GM12878 (cell line): ENCODE results near the gene NPAS3. TPM values are rescaled to one million over a fixed set of nuclear protein-coding genes. Genes with fewer than 3 reads are reported as not detected.

Experiments
- ATAC-seq: fragments of 200-7000 bp; cut with Tn5 transposase; 3 replicates; pipeline ENCODE4 v1.9.1; 2020; ENCODE audit warnings: mild to moderate bottlenecking, moderate library complexity
- BruUV-seq: library from RNA; stranded (reverse); fragments of 400-500 nt; replicated peaks from 2 replicates; lab custom pipeline; 2021; lab: Mats Ljungman, UMichigan
- CTCF ChIA-PET: fragments of 300-600 bp; sonication (Branson Sonifier 250); formaldehyde crosslinking; extraction: SDS; loops from one replicate; lab custom pipeline; 2021; ENCODE audit warnings: inconsistent platforms; lab: Yijun Ruan, JAX
- POLR2A ChIA-PET: fragments of 350-600 bp; formaldehyde crosslinking; extraction: SDS; loops from one replicate; lab custom pipeline; 2021; ENCODE audit warnings: inconsistent platforms; lab: Charles Lee
- RAD21 ChIA-PET: fragments of 300-600 bp; sonication (Branson Sonifier 250); formaldehyde crosslinking; loops from one replicate; lab custom pipeline; 2023; ENCODE audit warnings: antibody characterized with exemption; ENCODE audit not compliant: unreplicated experiment; lab: Charles Lee
- SMC1A ChIA-PET: fragments of 300-600 bp; sonication (Branson Sonifier 250); formaldehyde crosslinking; loops from one replicate; lab custom pipeline; 2023; ENCODE audit not compliant: unreplicated experiment, uncharacterized antibody; lab: Charles Lee
- DNase-seq: peaks from one replicate; pipeline ENCODE4 v3.0.0-alpha.2; 2011; ENCODE audit warnings: low read depth, low spot score
- FAIRE-seq: peaks from 3 replicates; lab custom pipeline; 2011; peaks lifted over from hg19 to GRCh38; lab: Jason Lieb, UNC
- H2AFZ ChIP-seq: 2 replicates; pipeline ENCODE4 v1.6.0; 2011; ENCODE audit warnings: low read depth, low read length, control low read depth; ENCODE audit not compliant: control insufficient read depth
- H3K27ac ChIP-seq: 2 replicates; pipeline ENCODE4 v1.5.1; 2011; ENCODE audit warnings: control low read depth; ENCODE audit not compliant: control insufficient read depth, insufficient read depth
- H3K27me3 ChIP-seq, 2 experiments: replicated peaks in 1 of 2; 2 replicates each; pipeline versions ENCODE4 v1.6.0 to v1.6.1; 2011; ENCODE audit warnings: low read length in 1 of 2; ENCODE audit not compliant: control insufficient read depth in 2 of 2, insufficient read depth in 2 of 2
- H3K36me3 ChIP-seq, 2 experiments: 2 replicates each; pipeline ENCODE4 v1.5.1; 2011; ENCODE audit warnings: low read length in 1 of 2; ENCODE audit not compliant: control insufficient read depth in 2 of 2, insufficient read depth in 2 of 2
- H3K4me1 ChIP-seq: 2 replicates; pipeline ENCODE4 v1.6.1; 2011; ENCODE audit warnings: mild to moderate bottlenecking, low read length, moderate library complexity, mixed read lengths; ENCODE audit not compliant: control insufficient read depth, insufficient read depth
- H3K4me2 ChIP-seq: 2 replicates; pipeline ENCODE4 v1.6.0; 2011; ENCODE audit warnings: control low read depth; ENCODE audit not compliant: control insufficient read depth, insufficient read depth
- H3K4me3 ChIP-seq: fragments of 200-600 bp; sonication (generic); 2 replicates; pipeline ENCODE4 v1.5.1; 2016
- H3K79me2 ChIP-seq: 2 replicates; pipeline ENCODE4 v1.6.0; 2011; ENCODE audit warnings: low read length; ENCODE audit not compliant: control insufficient read depth, insufficient read depth
- H3K9ac ChIP-seq: 2 replicates; pipeline ENCODE4 v1.8.0; 2011; ENCODE audit warnings: low read length, control low read depth, mixed read lengths; ENCODE audit not compliant: control insufficient read depth, insufficient read depth
- H3K9me3 ChIP-seq: replicated peaks from 3 replicates; pipeline ENCODE4 v1.5.1; 2011; ENCODE audit warnings: mild to moderate bottlenecking, low read length; ENCODE audit not compliant: control insufficient read depth, insufficient read depth
- H4K20me1 ChIP-seq: 2 replicates; pipeline ENCODE4 v1.6.0; 2011; ENCODE audit not compliant: control insufficient read depth, insufficient read depth
- CHD4 ChIP-seq: fragments of 200-600 bp; sonication (generic); IDR thresholded peaks from 2 replicates; pipeline ENCODE4 v1.6.1; 2016; ENCODE audit warnings: mild to moderate bottlenecking
- FOS ChIP-seq: IDR thresholded peaks from 3 replicates; pipeline ENCODE4 v1.6.1; 2011; ENCODE audit warnings: borderline replicate concordance; ENCODE audit not compliant: insufficient read length; ENCODE audit errors: extremely low read depth
- IRF4 ChIP-seq: IDR thresholded peaks from 2 replicates; pipeline ENCODE4 v1.6.1; 2011; ENCODE audit warnings: low read depth, low read length
- JUND ChIP-seq: IDR thresholded peaks from 2 replicates; pipeline ENCODE4 v1.6.1; 2012; ENCODE audit warnings: low read depth, mild to moderate bottlenecking, low read length, improper control_type of control experiment, moderate library complexity
- NFYA ChIP-seq: IDR thresholded peaks from 2 replicates; pipeline ENCODE4 v1.6.1; 2011; ENCODE audit warnings: low read depth, mild to moderate bottlenecking, low read length, improper control_type of control experiment, borderline replicate concordance
- RBBP5 ChIP-seq: fragments of 200-600 bp; sonication (generic); conservative IDR thresholded peaks from 2 replicates; pipeline ENCODE4 v1.6.1; 2016
- SMAD5 ChIP-seq: IDR thresholded peaks from 2 replicates; pipeline ENCODE4 v1.6.1; 2016; ENCODE audit warnings: antibody characterized with exemption, low read depth
- SP1 ChIP-seq: IDR thresholded peaks from one replicate; pipeline ENCODE4 v1.6.1; 2011; ENCODE audit warnings: low read depth, low read length
- SUZ12 ChIP-seq: fragments of 200-600 bp; sonication (generic); IDR thresholded peaks from one replicate; pipeline ENCODE4 v1.6.1; 2018; ENCODE audit warnings: antibody characterized with exemption, mild to moderate bottlenecking; ENCODE audit not compliant: unreplicated experiment
- TAF1 ChIP-seq: IDR thresholded peaks from 2 replicates; pipeline ENCODE4 v1.6.1; 2011; ENCODE audit warnings: mild to moderate bottlenecking, low read depth, low read length, borderline replicate concordance
- TCF3 ChIP-seq: IDR thresholded peaks from 2 replicates; pipeline ENCODE4 v1.6.1; 2012; ENCODE audit warnings: low read depth, mild to moderate bottlenecking, low read length, borderline replicate concordance; ENCODE audit not compliant: insufficient read depth
- WGBS: methylation state at CpG from one replicate; pipeline ENCODE4 v1.1.6; 2016; ENCODE audit warnings: low lambda C conversion rate; ENCODE audit not compliant: insufficient replicate concordance, insufficient coverage; ENCODE audit errors: missing lambda C conversion rate; 5-methylcytosine and 5-hydroxymethylcytosine counted together
- in situ Hi-C: fragments of 300-500 bp; cut with MboI; formaldehyde crosslinking; loops from 9 replicates; pipeline ENCODE4 v1.14.3; 2018; ENCODE audit warnings: mixed read lengths
- intact Hi-C: fragments of 100-400 bp; cut with micrococcal nuclease; formaldehyde crosslinking; loops from one replicate; pipeline ENCODE4 v1.14.2; 2022; ENCODE audit not compliant: unreplicated experiment
- polyA plus RNA-seq, 11 experiments: library from polyadenylated mRNA; depleted of rRNA in 4 of 11; unstranded in 6 of 11; stranded (reverse) in 5 of 11; fragments of >200 nt; fragmentation: Nextera tagmentation in 4 of 11; fragmentation: Illumina TruSeq in 1 of 11; extraction: Ambion mirVana in 4 of 11; extraction: Trizol in 1 of 11; gene quantifications; 1 replicate in 1 of 11; 2 replicates in 10 of 11; pipeline versions ENCODE4 v1.2.1 to v1.2.3, GENCODE V29; 2011 to 2016; ENCODE audit warnings: inconsistent platforms in 2 of 11, missing spikeins in 2 of 11, low read depth in 1 of 11
- total RNA-seq, 4 experiments: library from RNA; depleted of rRNA in 3 of 4; stranded (reverse); fragments of >200 nt in 3 of 4; fragmentation: Illumina TruSeq in 1 of 4; extraction: Trizol in 1 of 4; gene quantifications; 2 replicates each; pipeline versions ENCODE4 v1.2.1 to v1.2.3, GENCODE V29; 2013 to 2021
- TF ChIP-seq, protein P1 (sequence below): fragments of 450-650 bp; IDR thresholded peaks from 2 replicates; pipeline ENCODE4 v1.6.1; 2014; ENCODE audit warnings: mild to moderate bottlenecking
- TF ChIP-seq, protein P2 (sequence below): fragments of 450-650 bp; IDR thresholded peaks from 2 replicates; pipeline ENCODE4 v1.6.1; 2016; ENCODE audit warnings: mild to moderate bottlenecking
- TF ChIP-seq, protein P3 (sequence below), 3 experiments: IDR thresholded peaks in 2 of 3; conservative IDR thresholded peaks in 1 of 3; 2 replicates each; pipeline ENCODE4 v1.5.1; 2011; ENCODE audit warnings: low read depth in 3 of 3, low read length in 3 of 3, mild to moderate bottlenecking in 3 of 3, control low read depth in 2 of 3, moderate library complexity in 2 of 3, inconsistent platforms in 1 of 3, mixed read lengths in 1 of 3; ENCODE audit not compliant: control insufficient read depth in 2 of 3, insufficient read depth in 1 of 3; ENCODE audit errors: extremely low read depth in 1 of 3
- TF ChIP-seq, protein P4 (sequence below): fragments of 450-650 bp; formaldehyde crosslinking; IDR thresholded peaks from 2 replicates; pipeline ENCODE4 v1.4.0; 2022; ENCODE audit warnings: mild to moderate bottlenecking, moderate library complexity

Gene NPAS3
- total and polyA plus RNA-seq, 10 of the 15 experiments (the other 5 are each of a cell fraction or from before 2014, with no cell fraction given), result under 0.01 to 2.7 (median 0.03) TPM; not detected in 6

DNA sequence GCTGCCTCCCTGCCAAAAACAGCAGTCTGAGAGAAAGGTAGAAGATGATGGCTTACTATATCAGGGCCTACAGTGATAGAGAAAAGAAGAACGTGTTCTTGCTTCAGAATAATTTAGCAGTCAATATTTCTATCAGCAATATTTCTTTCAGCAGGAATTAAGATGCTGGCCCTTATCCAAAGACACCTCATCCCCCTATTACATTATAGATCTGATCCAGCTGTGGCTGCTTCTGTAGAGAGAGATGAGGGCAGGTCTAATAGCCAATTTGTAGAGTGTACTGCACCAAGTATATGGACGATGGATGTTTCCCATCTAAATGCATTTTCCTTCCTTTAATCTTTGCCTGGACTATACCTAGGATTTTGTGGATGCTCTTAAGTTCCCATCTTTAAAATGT is 451.7 kb downstream of the NPAS3 start (continued):
- TF ChIP-seq IRF4 (no peak), CHD4 (no peak)
- TF ChIP-seq, protein P1, sequence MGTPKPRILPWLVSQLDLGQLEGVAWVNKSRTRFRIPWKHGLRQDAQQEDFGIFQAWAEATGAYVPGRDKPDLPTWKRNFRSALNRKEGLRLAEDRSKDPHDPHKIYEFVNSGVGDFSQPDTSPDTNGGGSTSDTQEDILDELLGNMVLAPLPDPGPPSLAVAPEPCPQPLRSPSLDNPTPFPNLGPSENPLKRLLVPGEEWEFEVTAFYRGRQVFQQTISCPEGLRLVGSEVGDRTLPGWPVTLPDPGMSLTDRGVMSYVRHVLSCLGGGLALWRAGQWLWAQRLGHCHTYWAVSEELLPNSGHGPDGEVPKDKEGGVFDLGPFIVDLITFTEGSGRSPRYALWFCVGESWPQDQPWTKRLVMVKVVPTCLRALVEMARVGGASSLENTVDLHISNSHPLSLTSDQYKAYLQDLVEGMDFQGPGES, result no peak

DNA sequence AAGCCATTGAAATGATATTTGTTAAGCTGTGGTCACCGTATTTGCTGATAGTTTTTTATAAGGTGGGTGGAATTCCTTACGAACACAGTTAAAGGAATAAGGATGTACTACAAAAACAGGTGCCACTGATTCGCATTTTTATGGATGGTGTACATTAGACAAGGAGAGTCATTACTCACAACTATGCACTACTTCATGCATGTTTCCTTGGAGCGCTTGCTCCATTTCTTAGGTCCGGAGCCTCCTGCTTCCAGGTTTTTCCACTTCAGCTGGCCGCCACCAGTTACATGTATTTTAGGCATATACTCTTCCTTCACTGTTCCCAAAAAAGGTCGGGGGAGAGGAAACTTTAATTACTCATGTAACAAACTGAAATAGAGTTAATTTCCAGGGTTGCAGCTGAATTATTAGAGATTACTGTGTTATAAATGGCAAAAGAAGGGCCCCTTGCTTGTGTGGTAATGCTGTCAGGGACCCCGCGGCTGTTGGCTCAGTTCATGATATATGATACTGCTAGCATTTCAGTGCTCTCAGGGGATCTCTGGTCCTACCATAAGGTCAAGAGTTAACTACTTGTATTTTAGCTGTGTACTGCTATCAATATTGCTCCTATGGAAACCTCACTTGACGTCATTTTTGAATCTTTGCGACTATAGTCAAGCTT is 454.7 kb downstream of the NPAS3 start:
- H3K79me2 ChIP-seq, result no peaks in the 10 kb centered on the region
- DNase-seq (no peak), FAIRE-seq (no peak), ATAC-seq (no peak)
- ChIA-PET SMC1A (interaction anchor here (1.5 kb wide), 1 partner anchor 8 kb away, joined by 6 read pairs; no protein-coding TSS in a partner anchor), POLR2A (no interaction called here), CTCF (interaction anchor here (0.7 kb wide), 1 partner anchor 74 kb away, joined by 3 read pairs; no protein-coding TSS in a partner anchor), RAD21 (interaction anchor here (1.3 to 1.7 kb wide), 2 partner anchors 12 to 20 kb away, joined by 3 to 4 read pairs; no protein-coding TSS in a partner anchor)
- no peak overlapping the region for H3K9ac ChIP-seq
- no peaks in the 10 kb centered on the region for H3K9me3 ChIP-seq
- H3K4me3 ChIP-seq, result no peak overlapping the region
- H3K36me3 ChIP-seq, result no peaks in the 10 kb centered on the region
- H3K4me1 ChIP-seq, result no peaks in the 10 kb centered on the region
- H3K27me3 ChIP-seq, result no peaks in the 10 kb centered on the region
- in situ Hi-C loops, result no loop called here
- whole genome bisulfite sequencing, result 51% methylated on average over 11 of the region's 11 CpGs
- H2AFZ ChIP-seq, result no peak overlapping the region
- BruUV-seq, result no TSS peak
- no peaks in the 10 kb centered on the region for H4K20me1 ChIP-seq
- H3K4me2 ChIP-seq, result no peak overlapping the region
- intact Hi-C loops, result no loop called here
- no peak overlapping the region for H3K27ac ChIP-seq
- TF ChIP-seq, protein P2, sequence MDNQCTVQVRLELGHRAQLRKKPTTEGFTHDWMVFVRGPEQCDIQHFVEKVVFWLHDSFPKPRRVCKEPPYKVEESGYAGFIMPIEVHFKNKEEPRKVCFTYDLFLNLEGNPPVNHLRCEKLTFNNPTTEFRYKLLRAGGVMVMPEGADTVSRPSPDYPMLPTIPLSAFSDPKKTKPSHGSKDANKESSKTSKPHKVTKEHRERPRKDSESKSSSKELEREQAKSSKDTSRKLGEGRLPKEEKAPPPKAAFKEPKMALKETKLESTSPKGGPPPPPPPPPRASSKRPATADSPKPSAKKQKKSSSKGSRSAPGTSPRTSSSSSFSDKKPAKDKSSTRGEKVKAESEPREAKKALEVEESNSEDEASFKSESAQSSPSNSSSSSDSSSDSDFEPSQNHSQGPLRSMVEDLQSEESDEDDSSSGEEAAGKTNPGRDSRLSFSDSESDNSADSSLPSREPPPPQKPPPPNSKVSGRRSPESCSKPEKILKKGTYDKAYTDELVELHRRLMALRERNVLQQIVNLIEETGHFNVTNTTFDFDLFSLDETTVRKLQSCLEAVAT, result no peak
- no peak for TF ChIP-seq NFYA
- TF ChIP-seq, protein P3, sequence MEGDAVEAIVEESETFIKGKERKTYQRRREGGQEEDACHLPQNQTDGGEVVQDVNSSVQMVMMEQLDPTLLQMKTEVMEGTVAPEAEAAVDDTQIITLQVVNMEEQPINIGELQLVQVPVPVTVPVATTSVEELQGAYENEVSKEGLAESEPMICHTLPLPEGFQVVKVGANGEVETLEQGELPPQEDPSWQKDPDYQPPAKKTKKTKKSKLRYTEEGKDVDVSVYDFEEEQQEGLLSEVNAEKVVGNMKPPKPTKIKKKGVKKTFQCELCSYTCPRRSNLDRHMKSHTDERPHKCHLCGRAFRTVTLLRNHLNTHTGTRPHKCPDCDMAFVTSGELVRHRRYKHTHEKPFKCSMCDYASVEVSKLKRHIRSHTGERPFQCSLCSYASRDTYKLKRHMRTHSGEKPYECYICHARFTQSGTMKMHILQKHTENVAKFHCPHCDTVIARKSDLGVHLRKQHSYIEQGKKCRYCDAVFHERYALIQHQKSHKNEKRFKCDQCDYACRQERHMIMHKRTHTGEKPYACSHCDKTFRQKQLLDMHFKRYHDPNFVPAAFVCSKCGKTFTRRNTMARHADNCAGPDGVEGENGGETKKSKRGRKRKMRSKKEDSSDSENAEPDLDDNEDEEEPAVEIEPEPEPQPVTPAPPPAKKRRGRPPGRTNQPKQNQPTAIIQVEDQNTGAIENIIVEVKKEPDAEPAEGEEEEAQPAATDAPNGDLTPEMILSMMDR (IDR thresholded peaks at IDR 0.05 in 2 of 3, conservative IDR thresholded peaks at IDR 0.05 in 1 of 3; ENCODE audit: control insufficient read depth in 2 of 3, extremely low read depth in 1 of 3, insufficient read depth in 1 of 3, low read depth in 3 of 3, low read length in 3 of 3), result no peak
- no peak for TF ChIP-seq SUZ12
- TF ChIP-seq TCF3, result no peak
- TF ChIP-seq JUND, result no peak
- TF ChIP-seq FOS, result no peak
- TF ChIP-seq RBBP5, result no peak
- no peak for TF ChIP-seq TAF1
- TF ChIP-seq SMAD5, result no peak
- TF ChIP-seq, protein P4, sequence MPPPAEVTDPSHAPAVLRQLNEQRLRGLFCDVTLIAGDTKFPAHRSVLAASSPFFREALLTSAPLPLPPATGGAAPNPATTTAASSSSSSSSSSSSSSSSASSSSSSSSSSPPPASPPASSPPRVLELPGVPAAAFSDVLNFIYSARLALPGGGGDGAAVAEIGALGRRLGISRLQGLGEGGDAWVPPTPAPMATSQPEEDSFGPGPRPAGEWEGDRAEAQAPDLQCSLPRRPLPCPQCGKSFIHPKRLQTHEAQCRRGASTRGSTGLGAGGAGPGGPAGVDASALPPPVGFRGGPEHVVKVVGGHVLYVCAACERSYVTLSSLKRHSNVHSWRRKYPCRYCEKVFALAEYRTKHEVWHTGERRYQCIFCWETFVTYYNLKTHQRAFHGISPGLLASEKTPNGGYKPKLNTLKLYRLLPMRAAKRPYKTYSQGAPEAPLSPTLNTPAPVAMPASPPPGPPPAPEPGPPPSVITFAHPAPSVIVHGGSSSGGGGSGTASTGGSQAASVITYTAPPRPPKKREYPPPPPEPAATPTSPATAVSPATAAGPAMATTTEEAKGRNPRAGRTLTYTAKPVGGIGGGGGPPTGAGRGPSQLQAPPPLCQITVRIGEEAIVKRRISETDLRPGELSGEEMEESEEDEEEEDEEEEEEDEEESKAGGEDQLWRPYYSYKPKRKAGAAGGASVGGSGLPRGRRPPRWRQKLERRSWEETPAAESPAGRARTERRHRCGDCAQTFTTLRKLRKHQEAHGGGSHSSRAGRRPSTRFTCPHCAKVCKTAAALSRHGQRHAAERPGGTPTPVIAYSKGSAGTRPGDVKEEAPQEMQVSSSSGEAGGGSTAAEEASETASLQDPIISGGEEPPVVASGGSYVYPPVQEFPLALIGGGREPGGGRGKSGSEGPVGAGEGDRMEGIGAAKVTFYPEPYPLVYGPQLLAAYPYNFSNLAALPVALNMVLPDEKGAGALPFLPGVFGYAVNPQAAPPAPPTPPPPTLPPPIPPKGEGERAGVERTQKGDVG, result no peak
- TF ChIP-seq SP1, result no peak
